HTERT RPE-1 (cell line): ENCODE results near the gene B3GNT3.

ENCODE experiments used
- in situ Hi-C: fragments of 300-500 bp; cut with MboI; formaldehyde crosslinking; loops from 4 replicates; pipeline ENCODE4 v1.14.3; 2020; ENCODE audit warnings: low sequenced_read_pairs

Gene B3GNT3

DNA sequence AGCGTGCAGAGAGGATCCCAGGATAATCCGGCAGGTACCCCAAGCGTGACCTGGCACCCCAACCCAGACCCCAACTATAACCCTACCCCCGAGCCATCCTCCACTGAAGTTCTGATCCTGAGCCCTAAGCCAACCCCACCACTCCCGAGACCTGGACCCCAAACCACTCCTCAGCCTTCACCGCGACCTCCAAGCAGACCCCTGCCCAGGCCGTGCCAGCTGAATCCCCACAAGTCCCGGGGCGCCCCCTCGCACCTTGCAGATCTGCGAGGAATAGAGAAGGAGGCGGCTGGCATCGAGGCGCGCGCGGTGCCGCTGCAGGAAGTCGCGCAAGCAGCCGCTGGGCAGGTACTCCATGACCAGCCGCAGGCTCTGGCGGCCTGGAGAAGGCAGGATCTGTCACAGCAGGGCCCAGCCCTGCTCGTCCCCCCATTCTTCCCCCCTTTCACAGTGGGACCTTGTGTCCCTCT lies 36.5 kb downstream of the B3GNT3 start:
- in situ Hi-C loops, result no loop called here

DNA sequence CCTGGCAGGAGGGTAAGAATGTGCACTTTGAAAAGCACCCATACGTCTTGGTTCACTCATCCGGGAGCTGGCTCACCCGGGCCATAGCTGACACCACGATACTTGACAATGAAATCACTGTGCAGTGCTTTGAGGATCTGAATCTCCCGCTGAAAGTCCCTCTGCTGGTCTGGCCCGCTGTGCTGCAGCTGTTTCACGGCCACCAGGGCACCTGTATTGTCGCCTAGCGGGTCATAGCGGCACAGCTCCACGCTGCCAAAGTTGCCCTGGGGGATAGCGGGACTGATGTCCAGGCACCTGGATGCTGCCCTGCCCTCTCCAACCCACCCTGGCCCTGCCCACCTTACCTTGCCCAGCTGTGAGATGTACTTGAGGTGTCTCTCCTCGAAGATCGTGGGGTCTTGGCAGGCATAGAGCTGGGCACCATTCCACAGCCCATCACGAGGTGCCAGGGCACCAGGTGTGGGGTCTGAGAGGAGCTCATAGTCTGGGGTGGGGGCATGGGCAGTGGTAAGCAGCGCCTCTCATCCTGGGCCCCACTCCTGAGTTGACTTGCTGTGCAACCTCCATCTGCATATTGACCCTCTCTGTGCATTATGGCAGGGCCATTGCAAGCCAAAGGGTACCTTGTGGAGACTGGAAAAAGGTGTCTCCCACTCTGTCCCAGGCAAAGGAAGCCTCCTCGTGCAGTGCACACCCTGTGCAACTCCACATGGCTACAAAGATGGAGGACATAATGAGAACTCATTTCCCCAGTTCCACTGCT lies 37.7 kb downstream of the B3GNT3 start:
- in situ Hi-C loops, result no loop called here

DNA sequence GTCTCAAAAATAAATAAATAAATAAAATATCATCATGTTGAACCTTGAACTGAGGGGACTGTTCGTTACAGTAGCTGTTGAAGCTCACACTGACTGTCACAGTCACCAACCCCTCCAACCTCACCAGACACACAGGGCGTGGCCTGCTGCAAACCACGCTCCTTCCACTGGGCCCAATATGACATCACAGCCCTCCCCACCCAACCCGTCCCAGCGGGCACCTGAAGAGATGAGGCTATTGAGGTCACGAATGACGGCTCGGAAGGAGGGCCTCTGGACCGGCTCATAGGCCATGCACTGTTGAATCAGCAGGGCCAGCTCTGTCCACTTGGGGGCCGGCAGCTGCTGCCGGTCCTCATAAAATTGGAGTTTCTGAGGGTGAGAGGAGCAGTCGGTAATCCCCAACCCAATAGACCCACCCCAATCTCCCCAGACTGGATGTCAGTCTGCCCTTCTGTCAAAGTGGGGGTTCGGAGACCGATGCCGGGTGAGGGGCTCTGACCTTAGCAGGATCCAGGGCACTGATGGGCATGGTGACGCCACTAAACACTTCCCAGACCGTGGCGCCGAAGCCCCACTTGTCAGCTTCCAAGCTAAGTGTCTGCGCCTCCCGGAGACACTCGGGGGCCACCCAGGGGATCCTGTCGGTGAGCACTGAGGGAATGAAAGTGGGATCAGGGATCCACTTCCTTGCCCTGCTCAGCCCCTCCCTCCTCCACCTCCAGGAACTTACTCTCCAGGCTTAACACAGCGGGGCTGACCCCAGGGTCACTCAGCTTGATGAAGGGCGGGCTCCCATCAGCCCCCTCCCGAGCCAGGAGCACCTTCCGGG lies 39.6 kb downstream of the B3GNT3 start:
- in situ Hi-C loops, result no loop called here

DNA sequence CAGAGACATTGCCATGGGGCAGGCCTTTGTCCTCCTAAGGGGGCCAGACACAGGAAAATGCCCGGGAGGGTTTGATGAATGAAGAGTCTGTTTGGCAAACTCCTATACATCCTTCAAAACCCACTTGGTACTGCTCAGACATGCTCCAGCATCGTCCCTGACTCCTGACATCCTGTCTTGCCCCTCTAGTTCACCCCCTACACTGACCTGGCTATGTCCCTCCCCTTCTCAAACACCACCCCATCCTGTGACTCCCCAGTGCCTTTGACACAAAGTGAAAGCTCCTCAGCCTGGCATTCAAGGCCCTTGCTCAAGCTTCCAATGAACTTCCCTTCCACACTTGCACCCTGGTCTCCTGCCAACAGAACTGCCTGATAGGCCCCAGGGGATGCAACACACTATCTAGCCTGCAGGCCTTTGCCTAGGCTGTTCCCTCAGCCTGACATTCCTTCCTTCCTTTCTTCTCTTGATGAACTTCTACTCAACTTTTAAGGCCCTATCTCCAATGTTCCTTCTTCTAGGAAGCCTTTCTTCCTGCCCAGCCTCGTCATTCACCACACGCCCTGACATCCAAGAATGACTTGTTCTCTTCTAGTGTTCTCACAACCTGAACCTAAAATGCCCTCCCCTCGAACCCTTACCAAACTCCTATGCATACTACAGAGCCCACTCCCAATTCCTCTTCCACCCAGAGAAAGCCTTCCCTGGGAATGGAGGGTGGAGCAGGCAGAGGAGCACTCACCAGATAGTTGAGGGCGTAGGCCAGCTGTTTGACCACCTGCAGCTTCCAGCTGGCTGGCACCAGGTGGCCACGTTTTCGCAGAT lies 40.5 kb downstream of the B3GNT3 start:
- in situ Hi-C loops, result no loop called here

DNA sequence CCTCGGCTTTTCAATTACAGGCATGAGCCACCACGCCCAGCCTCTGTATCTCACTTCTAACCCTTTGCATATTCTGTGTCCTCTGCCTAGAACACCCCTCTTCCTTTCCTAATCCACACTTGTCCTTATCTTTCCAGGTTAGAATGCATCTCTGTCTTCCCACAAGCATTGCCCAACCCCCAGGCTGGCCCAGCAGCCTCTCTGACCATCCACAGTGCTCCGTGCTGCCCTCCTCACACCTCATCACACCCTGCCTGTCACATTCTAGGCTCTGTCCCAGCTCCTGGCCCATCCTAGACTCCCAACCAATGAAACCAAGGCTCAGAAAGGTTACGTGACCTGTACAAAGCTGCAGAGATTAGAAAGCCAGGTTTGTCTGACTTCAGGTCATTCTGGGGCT lies 41.6 kb downstream of the B3GNT3 start:
- in situ Hi-C loops, result no loop called here

DNA sequence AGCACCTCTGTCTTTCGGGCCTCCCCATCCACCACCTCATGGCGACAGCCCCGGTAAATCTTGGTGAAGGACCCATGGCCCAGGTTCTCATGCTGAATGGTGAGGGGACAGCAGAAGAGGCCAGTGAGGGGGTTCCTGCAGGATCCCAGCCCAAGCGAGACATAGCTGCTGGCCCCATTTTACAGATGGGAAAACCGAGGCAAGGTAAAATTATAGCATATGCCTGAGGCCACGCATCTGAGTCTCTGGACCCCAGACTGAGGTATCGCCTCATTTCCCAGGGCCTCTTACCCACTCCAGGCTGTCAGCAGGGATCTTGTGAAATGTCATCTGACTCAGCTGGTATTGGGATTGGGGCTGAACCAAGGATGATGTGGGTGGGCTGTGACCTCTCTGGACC lies 43.0 kb downstream of the B3GNT3 start:
- in situ Hi-C loops, result no loop called here

DNA sequence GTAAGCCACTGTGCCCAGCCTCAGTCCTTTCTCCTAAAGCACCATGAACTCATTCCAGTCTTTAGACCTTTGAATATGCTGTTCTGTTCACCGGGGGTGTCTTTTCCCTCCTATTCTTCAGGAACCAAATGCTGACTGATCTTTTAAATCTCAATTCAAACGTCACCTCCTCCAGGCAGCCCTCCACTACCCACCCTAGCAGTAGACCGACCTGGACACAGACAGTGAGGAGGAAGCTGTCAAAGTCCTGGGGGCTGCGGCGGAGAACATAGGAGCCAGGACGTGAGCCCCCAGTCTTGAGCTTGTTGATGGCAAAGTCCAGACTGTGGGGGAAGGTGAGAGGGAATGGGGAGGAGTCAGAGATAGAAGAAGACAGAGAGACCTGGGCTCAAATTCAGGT lies 45.1 kb downstream of the B3GNT3 start:
- in situ Hi-C loops, result no loop called here

DNA sequence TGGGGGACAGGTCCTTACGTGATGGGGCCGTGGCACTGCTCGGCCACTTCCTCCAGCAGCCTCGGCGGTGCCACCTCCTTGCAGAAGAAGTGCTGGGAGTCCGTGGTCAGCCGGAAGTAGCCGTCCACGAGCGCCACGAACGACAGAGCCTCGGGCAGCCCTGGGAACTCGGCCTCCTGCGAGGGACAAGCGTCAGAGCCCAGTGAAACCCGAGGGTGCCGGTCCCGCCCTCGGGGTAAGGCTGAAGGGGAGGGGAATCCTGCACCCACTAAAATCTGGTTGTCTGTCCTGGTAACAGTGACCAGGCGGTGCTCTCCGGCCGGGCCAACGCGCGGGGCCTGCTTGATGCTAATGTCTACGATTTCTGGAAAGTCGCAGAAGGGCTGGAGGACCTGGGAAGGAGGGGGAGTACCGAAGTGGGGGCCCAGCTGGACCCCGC lies 46.5 kb downstream of the B3GNT3 start:
- in situ Hi-C loops, result no loop called here

DNA sequence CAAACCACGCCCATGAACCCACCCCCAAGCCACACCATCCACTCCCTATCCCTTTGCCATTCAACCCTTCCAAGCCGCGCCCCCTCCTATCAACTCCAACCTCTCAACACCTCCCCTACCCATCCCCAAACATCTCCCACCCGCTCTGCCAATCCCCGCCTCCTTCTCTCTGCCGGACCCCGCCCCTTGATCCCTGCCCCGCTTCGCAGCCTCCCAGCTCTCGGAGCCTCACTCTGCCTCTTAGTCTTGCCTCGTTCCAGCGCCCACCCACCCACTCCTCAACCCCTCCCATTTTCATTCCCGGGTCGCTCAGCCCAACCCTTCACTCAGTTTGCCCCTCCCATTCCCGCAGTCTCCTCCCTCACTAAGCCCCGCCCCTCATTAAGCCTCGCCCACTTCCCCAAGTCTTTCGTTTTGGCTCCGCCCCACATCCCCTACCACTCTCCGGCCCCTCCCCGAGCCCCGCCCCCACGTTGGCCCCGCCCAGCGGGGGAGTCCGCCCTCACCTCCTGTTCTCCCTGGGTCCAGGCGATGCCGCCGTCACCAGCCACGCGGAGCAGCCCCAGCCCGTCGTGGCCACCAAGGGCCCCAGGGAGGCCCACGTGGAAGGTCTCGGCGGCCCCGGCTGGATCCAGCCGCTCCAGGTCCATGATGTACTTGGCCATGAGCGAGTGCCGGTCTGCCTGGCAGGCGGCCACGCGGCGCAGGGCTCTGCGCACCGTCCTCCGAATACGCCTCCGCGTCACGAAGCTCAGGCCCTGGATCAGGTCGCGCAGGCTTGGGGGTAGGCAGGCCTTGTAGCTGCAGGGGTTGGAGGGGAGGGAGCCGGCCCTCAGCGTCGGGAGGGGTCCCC lies 47.1 kb downstream of the B3GNT3 start:
- in situ Hi-C loops, result no loop called here

DNA sequence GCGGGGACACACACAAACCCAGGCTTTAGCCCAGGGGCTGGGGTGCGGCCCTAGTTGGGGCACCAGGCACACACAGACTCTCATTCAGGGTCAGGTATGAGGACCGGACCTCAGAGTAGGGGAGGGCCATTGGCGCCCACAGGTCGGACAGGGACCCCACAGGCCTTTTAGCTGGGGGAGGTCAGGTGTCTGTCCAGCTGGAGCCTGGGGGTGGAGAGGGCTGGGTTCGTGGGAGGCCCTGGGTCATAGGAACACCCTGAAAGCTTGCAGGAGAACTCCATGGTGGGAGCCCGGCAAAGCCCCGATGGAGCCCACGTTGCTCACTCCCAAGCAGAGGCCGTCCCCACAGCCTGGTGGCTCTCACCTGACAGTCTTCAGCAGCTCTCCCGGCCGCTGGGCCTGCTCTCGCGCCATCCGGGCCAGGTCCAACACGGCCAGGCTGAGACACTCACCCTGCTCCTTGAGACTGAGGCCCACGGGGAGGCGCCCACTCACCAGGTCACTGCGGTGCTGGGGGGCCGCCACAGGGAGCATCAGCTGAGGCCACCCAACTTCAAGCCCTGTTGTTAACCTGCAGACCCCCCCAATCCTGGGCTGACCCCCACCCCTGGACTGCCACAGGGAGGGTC lies 47.8 kb downstream of the B3GNT3 start:
- in situ Hi-C loops, result no loop called here

DNA sequence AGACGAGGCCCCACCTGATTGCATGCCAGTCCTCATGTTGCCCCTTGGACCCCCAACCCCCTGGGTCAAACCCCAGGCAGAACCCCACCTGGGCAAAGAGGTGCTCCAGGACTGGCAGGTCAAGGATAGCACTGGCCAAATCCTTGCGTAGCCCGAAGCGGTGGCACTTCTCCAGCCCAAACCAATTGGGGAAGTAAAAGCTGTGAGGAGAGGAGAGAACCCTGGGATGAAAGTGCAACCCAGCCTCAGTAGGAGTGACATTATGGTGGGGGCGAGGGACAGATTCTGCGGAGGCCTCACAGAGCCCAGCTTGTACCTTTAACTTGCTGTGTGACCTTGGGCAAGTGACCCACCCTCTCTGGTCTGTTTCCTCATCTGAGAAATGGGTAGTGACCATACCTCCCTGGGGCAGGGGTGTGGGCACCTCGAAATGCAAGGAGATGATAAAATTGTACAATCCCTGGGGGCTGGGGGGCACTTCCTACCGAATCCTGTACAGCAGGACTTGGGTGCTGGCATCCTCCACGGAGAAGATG lies 48.4 kb downstream of the B3GNT3 start:
- in situ Hi-C loops, result no loop called here

DNA sequence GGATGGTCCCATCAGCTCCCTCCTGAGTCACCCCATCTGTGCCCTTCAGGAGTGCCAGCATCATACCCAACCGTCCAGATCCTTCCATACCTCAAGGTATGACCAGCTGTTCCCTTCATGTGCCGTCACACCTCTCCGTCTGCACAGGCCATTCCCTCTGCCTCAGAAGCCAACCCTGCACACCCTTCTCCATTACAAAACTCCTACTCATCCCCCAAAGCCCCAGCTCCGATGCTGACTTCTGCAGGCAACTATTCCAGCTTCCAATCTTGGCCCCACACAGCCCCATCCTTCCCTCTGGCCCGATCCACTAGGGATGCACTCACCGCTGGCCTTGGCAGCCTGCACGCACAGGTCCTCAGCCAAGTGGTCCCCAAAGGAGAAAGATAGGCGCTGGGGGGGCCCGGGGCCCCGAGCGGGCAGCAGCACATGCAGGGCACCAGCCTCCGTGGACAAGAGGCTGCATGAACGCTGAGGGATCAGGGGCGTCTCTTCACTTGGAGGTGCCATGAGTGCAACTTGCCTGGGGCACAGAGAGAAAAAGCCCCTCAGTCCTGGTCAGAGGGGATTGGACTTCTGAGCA lies 49.1 kb downstream of the B3GNT3 start:
- in situ Hi-C loops, result no loop called here

DNA sequence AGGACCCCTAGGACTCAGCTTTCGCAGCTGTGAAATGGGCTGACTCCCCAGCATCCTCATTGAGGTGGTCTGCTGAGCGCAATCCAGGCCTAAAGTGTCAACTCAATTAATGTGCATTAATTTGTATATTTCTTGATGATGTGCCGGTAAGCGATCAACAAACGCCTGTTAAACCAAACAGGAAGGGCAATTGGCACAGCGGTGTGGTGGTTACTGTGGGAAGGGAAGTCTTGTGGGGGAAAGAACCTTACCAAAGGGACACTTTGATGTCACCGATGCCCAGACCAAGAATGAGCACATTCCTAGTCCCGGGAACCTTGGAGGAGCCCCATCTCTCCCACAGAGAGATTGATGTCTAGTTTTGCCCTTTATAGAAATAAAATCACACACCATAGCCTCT lies 51.2 kb downstream of the B3GNT3 start:
- in situ Hi-C loops, result no loop called here

DNA sequence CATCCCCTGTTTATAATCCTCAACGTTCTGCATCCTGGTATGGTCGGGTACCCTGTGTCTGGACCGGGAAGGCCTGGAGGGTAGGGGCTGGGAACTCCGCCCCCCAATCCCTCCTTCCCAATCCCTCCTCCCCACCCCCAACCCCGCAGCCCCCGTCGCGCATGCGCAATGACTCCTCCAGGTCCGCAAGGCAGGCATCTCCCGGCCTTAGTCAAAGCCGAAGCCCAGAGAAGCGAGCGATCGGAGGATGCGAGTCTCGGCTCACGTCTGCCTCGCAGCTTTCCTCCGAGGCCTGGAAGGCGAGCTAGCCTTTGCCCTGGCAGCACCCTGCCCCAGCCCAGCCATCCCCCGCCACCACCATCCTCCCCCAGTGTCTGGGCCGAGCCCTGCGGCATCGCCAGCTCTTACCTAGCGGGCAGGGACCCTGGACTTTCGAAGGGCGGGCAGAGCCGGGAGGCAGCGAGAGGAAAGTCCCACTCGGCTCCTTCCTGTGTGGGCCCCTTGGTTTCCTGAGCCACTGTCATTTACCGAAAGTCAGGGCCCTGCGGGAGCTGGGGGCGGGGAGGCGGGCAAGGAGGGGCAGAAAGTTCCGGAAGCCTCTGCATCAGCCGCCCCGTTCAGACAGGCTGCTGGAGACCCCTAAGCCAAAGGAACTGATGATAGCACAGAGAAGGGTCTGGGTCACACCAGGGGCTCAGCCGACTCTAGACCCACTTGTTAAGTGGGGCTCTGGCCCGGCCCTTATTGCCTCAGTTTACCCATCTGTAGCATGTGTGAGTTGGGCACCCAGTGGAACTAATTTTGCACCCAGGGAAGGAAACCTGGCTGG lies 52.8 kb downstream of the B3GNT3 start, which contains the start of gene JAK3:
JAK3 (minus strand) TSS at position 445 of the 829 bp plus-strand sequence. CDS start 3,565 bp downstream, outside the sequence.
- in situ Hi-C loops, result no loop called here

DNA sequence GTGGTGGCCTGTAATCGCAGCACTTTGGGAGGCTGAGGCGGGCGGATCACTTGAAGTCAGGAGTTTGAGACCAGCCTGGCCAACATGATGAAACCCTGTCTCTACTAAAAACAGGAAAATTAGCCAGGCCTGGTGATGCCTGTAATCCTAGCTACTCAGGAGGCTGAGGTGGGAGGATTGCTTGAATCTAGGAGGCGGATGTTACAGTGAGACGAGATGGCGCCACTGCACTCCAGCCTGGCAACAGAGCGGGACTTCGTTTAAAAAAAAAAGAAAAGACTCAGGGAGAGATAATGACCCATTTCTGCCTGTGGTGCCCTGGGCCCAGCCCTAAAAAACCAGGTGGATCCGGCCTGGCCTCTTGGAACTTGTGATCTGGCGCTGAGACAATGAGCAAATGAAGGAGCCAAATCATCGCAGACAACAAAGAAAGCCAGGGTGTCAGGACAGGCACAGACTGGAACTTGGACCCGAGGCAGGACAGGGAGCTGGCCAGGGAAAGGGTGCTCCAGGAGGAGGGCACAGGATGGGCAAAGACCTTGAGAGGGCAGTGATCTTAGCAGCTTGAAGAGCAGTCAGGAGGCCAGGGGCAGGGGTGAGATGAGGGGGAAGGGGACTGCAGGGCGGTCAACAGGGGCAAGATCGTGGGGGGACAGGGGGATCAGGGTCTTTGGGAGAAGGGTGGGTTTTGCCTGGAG lies 53.8 kb downstream of the B3GNT3 start:
- in situ Hi-C loops, result no loop called here

DNA sequence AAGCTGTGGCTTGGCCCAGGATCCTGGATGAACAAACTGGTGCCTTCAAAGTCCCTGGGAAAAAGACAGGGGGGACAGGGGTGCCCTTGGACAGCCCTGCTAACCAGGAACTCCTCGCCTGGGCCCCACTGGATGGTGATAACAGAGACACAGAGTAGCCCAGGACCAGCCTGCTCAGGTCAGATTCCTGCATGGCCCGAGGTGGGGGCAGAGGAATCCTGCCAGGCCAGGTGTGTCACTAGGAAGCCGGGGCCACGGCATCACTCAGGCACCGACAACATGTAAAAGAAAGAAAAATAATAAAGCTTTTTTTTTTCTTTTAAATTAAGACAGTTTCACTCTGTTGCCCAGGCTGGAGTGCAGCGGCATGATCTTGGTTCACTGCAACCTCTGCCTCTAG lies 59.1 kb downstream of the B3GNT3 start:
- in situ Hi-C loops, result no loop called here

DNA sequence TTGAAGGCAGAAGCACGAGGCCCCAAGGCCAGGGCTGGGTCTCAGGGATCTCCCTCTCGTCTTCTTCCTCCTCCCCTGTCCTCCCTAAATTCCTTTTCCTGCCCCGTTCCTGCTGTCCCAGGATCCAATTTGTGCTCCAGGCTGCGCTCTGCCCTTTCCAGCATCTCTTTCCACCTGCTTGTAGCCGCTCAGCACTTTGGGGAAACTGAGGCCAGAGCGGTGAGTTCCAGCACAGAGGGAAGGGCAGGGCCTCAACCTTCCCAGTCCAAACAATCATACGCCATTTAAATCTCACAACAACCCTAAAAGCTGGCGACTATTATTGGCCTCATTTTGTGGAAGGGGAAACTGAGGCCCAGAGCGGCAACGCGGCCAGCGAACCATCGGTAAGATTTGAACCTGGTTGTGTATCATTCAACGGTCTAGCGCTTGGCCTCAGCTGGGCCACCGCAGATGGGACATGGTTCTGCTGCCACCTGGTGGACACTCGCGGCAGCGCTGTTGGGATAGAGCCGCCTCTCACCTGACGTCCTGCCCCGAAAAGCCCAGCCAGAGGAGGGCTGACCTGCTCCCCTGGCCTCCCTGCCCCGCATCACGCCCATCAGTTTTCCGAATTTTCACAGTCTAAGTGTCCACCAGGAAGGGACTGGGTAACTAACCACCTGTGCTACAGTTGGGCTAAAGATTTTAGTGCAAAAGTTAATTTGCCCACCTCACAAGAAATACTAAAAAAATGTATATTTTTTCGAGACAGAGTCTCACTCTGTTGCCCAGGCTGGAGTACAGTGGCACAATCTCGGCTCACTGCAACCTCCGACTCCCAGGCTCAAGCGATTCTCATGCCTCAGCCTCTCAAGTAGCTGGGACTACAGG lies 60.6 kb downstream of the B3GNT3 start:
- in situ Hi-C loops, result no loop called here
